ENCODE data around the gene TMEM131.
"Not testable (repeated sequence)": the region's sequence is repeated elsewhere in the genome, so short reads cannot be mapped to it uniquely, and the experiment has no call there.

Gene TMEM131

GRCh38 chr2:97910403-97911205, 85.1 kb downstream of the TMEM131 start:
- DNase-seq: no peak

DNA sequence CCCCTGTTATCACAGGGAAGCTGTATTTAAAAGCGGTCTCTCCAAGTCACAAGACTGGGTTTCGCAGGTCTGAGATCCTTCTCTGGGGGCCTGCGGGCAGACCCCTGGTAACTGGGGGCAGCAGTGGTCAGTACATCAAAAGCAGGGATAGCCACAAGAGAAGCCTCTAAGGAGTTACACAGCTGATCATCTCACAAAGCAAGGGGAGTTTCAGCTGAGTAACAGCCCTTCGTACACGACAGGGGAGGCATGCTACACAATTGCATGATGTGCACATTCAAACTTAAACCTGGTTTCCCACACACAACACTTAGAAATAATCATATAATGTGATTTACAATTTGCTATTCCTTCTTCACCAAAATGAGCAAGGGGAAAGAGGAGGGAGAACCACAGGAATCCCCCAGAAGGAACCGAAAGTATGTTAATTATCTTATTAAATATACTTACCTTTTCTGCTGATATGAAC, 87.5 kb downstream of the TMEM131 start:
- no peak for DNase-seq

GRCh38 chr2:97907369-97908100, 88.2 kb downstream of the TMEM131 start:
- no peak for DNase-seq

DNA sequence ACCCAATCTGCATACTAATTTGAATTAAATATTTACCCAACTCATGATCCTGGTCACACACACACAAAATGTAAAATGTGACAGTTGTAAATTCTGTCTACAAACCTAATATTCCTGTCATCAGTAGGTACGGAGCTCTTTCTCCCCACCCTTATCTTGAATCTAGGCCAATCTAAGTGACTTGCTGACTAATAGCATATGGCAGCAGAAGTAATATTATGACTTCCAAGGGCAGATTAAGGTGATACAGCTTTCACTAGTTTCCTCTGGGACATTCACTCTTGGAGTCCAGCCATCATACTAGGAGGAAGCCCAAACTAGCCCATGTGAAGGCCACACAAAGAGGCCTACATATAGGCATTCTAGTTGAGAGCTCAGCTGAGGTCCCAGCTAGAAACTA, 89.4 kb downstream of the TMEM131 start:
- no peak for DNase-seq

GRCh38 chr2:97905294-97905693, 90.5 kb downstream of the TMEM131 start:
- DNase-seq: no peak

- no peak for DNase-seq
Measured at GRCh38 chr2:97901862-97902261, 93.9 kb downstream of the TMEM131 start.

GRCh38 chr2:97900806-97901205, 94.9 kb downstream of the TMEM131 start:
- DNase-seq: no peak

- DNase-seq: not testable (repeated sequence)
Measured at GRCh38 chr2:97893042-97893441, 102.7 kb downstream of the TMEM131 start.

DNA sequence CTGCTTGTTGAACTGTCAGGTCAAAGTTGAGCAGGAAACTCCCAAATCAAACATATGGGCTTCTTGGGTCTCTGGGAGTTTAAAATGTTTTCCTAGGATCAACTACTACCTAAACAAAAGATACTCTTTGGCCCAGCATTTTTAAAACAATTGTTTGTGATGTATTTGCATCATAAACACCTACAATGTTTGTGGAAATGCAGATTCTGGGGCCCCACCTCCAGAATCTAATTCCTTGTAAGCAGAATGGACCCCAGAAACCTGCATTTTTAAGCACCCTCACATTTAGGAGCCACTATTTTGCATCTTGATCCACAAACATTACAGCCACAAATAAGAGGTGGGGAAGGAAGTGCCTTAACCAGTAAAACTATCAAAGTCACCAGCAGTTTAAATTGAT, 104.1 kb downstream of the TMEM131 start:
- no peak for DNase-seq

DNA sequence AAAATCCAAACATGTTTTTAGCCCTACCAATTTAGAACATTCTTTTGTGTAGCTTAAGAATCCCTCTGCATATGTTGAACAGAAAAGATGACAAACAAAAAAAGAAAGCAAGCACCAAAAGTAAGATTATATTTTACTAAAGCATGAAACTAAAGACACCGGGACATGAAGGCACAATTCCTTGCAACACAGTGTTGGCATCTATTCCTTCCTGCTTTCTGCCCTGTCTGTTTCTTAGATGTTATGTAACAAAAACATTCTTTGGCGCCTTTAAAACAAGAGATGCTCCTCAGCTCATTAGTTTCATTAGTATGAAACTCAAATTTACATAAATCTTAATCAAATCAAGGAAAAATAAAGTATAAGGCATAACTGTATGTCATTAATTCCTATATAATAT, 106.6 kb downstream of the TMEM131 start:
- no peak for DNase-seq

GRCh38 chr2:97885841-97886240, 109.9 kb downstream of the TMEM131 start:
- no peak for DNase-seq

GRCh38 chr2:97880334-97880733, 115.4 kb downstream of the TMEM131 start:
- no peak for DNase-seq

DNA sequence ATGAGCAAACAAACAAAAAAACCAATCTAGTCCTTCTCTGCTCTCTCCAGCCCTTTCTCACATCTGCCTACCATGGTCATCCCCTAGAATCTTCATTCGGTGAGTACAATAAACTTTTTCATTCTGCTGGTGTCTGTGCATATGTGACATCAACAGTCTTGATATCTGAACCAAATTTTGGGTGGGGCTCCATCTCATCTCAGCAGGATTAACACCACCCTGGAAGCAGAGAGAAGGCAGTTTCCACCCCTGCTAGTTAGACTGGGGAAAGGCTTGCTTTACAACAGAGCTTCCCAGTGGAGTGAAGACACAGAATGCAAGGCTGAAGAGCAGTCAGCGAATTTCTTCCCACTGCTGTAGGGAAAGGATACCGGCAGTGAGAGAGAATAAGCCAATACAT, 116.9 kb downstream of the TMEM131 start:
- DNase-seq: no peak

DNA sequence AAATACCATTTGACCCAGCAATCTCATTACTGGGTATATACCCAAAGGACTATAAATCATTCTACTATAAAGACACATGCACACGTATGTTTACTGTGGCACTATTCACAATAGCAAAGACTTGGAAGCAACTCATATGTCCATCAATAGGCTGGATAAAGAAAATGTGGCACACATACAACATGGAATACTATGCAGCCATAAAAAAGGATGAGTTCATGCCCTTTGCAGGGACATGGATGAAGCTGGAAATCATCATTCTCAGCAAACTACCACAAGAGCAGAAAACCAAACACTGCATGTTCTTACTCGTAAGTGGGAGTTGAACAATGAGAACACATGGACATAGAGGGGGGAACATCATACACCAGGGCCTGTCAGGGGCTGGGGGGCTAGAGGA, 117.4 kb downstream of the TMEM131 start:
- not testable (repeated sequence) for DNase-seq

GRCh38 chr2:97871096-97871780, 124.5 kb downstream of the TMEM131 start:
- DNase-seq: no peak

GRCh38 chr2:97870396-97870843, 125.3 kb downstream of the TMEM131 start:
- no peak for DNase-seq

GRCh38 chr2:97869722-97870346, 125.9 kb downstream of the TMEM131 start:
- DNase-seq: no peak

GRCh38 chr2:97868986-97869721, 126.6 kb downstream of the TMEM131 start:
- DNase-seq: no peak

DNA sequence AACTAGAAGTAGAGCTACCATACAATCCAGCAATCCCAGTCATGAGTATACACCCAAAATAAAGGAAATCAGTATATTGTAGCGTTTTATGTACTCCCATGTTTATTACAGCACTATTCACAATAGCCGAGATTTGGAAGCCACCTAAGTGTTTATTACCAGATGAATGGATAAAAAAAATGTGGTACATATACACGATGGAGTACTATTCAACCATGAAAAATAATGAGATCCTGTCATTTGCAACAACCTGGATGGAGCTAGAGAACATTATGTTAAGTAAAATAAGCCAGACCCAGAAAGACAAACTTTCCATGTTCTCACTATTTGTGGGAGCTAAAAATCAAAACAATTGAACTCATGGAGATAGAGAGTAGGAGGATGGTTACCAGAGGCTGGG, 131.9 kb downstream of the TMEM131 start:
- DNase-seq: no peak

DNA sequence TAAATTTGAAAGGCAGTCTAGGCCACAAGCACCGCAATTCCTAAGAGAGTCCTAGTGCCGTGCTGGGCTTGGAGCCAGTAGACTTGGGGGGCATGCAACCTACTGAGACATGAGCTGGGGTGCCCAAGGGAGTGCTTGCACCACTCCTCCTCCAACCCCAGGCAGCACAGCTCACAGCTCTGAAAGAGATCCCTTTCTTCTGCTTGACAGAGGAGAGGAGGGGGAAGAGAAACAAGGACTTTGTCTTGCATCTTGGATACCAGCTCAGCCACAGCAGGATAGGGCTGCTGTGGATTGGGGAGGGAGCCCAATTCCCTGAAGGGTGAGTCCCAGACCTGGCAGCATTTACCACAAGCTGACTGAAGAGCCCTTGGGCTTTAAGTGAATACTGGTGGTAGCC, 134.6 kb downstream of the TMEM131 start:
- DNase-seq: no peak

DNA sequence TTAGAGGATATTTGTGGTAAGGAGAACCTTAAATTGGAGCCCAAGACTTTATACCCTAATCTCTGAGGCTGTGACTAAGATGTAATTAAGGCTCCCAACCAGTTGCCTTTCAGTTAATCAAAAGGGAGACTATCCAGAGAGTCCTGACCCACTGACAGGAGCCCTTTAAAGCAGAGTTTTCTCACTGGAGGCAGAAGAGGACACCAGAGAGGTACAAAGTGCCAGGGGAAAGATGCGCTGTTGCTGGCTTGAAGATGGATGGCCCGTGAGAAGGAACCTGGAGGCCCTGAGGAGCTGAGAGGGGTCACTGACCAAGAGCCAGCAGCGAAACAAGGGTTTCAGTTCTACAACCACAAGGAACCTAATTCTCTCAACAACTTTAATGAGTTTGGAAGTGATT, 137.3 kb downstream of the TMEM131 start:
- no peak for DNase-seq

DNA sequence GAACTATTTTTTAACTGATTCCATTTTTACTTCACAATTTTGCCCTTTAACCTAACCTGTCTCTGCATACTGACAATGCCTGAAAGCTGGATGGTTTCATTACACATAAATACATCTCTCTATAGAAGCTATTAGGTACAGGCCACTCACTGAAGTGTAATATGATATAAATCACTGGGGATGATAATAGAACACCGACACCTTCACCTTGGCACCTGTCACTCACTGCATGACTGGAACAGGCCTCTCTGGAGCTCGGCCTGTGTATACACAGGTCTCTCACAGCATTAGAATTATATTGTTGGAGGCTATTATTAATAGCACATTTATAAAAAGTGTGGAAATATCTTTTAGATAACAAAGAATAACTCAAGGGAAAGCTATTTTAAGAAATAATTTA, 138.2 kb downstream of the TMEM131 start:
- DNase-seq: no peak

All from NCI-H1436 treated with DMSO at 0.1 percent for 48 hours (cell line).